HepG2 (cell line): Measurements from ENCODE around the gene INHA. TPM values are rescaled to one million over a fixed set of nuclear protein-coding genes. Genes with fewer than 3 reads are reported as not detected.

Source experiments
- HNF4A ChIP-seq: sonication (generic); formaldehyde crosslinking; IDR thresholded peaks from 2 replicates; pipeline ENCODE4 v1.4.0; 2020; ENCODE audit warnings: missing genetic modification reagents
- KDM3A ChIP-seq: IDR thresholded peaks from 2 replicates; pipeline ENCODE4 v1.6.1; 2018; ENCODE audit warnings: low read depth, missing compliant biosample characterization
- MXI1 ChIP-seq: IDR thresholded peaks from 3 replicates; pipeline ENCODE4 v1.6.1; 2012; ENCODE audit warnings: low read depth, low read length, inconsistent platforms, borderline replicate concordance
- RBFOX2 ChIP-seq: fragments of 200-400 bp; formaldehyde crosslinking; IDR thresholded peaks from 2 replicates; pipeline ENCODE4 v1.6.1; 2017; ENCODE audit warnings: low read depth, mild to moderate bottlenecking, low read length
- ZBTB3 ChIP-seq: sonication (generic); formaldehyde crosslinking; IDR thresholded peaks from 2 replicates; pipeline ENCODE4 v1.4.0; 2020; ENCODE audit warnings: low read depth, mild to moderate bottlenecking, moderate library complexity, missing genetic modification reagents, borderline replicate concordance
- ZKSCAN8 ChIP-seq: IDR thresholded peaks from 2 replicates; pipeline ENCODE4 v1.6.1; 2016; ENCODE audit warnings: borderline replicate concordance, missing genetic modification reagents, missing compliant biosample characterization
- ZNF331 ChIP-seq: sonication (generic); formaldehyde crosslinking; IDR thresholded peaks from 2 replicates; pipeline ENCODE4 v1.4.0; 2020; ENCODE audit warnings: missing genetic modification reagents
- ZNF335 ChIP-seq: sonication (generic); formaldehyde crosslinking; IDR thresholded peaks from 2 replicates; pipeline ENCODE4 v1.4.0; 2020; ENCODE audit warnings: missing genetic modification reagents
- ZNF430 ChIP-seq: sonication (generic); formaldehyde crosslinking; IDR thresholded peaks from 2 replicates; pipeline ENCODE4 v1.9.0; 2021; ENCODE audit warnings: mild to moderate bottlenecking, missing genetic modification reagents
- polyA plus RNA-seq, 8 experiments: library from polyadenylated mRNA; depleted of rRNA in 3 of 8; stranded (reverse) in 7 of 8; unstranded in 1 of 8; fragments of >200 nt; fragmentation: Illumina TruSeq in 4 of 8; extraction: Trizol in 4 of 8; gene quantifications; 2 replicates each; pipeline versions ENCODE4 v1.2.1 to v1.2.3, GENCODE V29; 2011 to 2016; ENCODE audit warnings: low read depth in 4 of 8, missing spikeins in 1 of 8, mixed read lengths in 1 of 8; ENCODE audit not compliant: insufficient read depth in 1 of 8
- total RNA-seq, 5 experiments: library from RNA; depleted of rRNA; stranded (reverse); fragments of >200 nt; fragmentation: Illumina TruSeq; extraction: Trizol; gene quantifications; 2 replicates each; pipeline ENCODE4 v1.2.3, GENCODE V29; 2016; ENCODE audit warnings: low read depth in 1 of 5
- TF ChIP-seq, protein P1 (sequence below): sonication (generic); formaldehyde crosslinking; IDR thresholded peaks from 2 replicates; pipeline ENCODE4 v1.4.0; 2020; ENCODE audit warnings: mild to moderate bottlenecking, missing genetic modification reagents
- TF ChIP-seq, protein P2 (sequence below): sonication (generic); formaldehyde crosslinking; IDR thresholded peaks from 2 replicates; pipeline ENCODE4 v1.4.0; 2020; ENCODE audit warnings: missing genetic modification reagents
- TF ChIP-seq, protein P3 (sequence below): sonication (generic); formaldehyde crosslinking; IDR thresholded peaks from 2 replicates; pipeline ENCODE4 v1.5.0; 2020; ENCODE audit warnings: mild to moderate bottlenecking, missing genetic modification reagents, borderline replicate concordance
- TF ChIP-seq, protein P4 (sequence below), 2 experiments: sonication (generic) in 1 of 2; formaldehyde crosslinking in 1 of 2; IDR thresholded peaks; 2 replicates each; pipeline versions ENCODE4 v1.5.1 to v1.6.1; 2011 to 2020; ENCODE audit warnings: borderline replicate concordance in 1 of 2, low read depth in 1 of 2, low read length in 1 of 2, mild to moderate bottlenecking in 1 of 2, missing genetic modification reagents in 1 of 2, moderate library complexity in 1 of 2
- TF ChIP-seq, protein P5 (sequence below): IDR thresholded peaks from 2 replicates; pipeline ENCODE4 v1.6.1; 2016; ENCODE audit warnings: low read depth, borderline replicate concordance

INHA gene
- total and polyA plus RNA-seq, 2 of the 13 experiments (the other 11 are each of a cell fraction or from before 2014, with no cell fraction given) = 4.1 to 15.2 TPM

DNA sequence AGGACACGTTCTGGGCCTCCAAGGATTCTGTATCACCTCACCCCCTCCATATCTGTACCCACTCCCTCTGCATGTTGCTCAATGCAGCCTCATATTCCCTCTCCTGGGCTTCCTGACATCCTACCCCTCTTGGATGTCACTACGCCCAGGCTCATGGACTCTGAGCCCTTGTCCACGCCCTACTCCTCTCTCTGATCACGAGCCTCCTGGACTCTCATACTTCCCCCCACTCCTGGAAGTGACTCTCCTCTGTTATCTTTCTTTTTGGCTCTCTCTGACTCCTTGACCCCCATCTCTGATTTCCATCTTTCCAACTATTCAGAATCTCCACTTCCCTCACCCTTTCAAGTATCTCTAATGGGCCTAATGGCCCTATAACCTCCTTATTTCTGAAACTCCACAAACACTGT is 26.2 kb upstream of the INHA start (continued):
- TF ChIP-seq ZNF331 (CRISPR knock-in tag) (no peak), MXI1 (peak; percentile 55; the same call in 1 of the 3 replicates), ZKSCAN8 (CRISPR knock-in tag) (no peak), ZNF430 (CRISPR knock-in tag) (0 out of 2 replicates have a peak, but pooled peaks have one; percentile 32), ZBTB3 (CRISPR knock-in tag) (no peak), ZNF335 (peak; percentile 67; the same call in 1 of the 2 replicates), HNF4A (CRISPR knock-in tag) (peak; percentile 95), RBFOX2 (no peak), KDM3A (CRISPR knock-in tag) (0 out of 2 replicates have a peak, but pooled peaks have one; percentile 23)
- TF ChIP-seq, protein P1, sequence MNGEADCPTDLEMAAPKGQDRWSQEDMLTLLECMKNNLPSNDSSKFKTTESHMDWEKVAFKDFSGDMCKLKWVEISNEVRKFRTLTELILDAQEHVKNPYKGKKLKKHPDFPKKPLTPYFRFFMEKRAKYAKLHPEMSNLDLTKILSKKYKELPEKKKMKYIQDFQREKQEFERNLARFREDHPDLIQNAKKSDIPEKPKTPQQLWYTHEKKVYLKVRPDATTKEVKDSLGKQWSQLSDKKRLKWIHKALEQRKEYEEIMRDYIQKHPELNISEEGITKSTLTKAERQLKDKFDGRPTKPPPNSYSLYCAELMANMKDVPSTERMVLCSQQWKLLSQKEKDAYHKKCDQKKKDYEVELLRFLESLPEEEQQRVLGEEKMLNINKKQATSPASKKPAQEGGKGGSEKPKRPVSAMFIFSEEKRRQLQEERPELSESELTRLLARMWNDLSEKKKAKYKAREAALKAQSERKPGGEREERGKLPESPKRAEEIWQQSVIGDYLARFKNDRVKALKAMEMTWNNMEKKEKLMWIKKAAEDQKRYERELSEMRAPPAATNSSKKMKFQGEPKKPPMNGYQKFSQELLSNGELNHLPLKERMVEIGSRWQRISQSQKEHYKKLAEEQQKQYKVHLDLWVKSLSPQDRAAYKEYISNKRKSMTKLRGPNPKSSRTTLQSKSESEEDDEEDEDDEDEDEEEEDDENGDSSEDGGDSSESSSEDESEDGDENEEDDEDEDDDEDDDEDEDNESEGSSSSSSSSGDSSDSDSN (CRISPR knock-in tag) = 0 out of 2 replicates have a peak, but pooled peaks have one; percentile 50
- TF ChIP-seq, protein P2, sequence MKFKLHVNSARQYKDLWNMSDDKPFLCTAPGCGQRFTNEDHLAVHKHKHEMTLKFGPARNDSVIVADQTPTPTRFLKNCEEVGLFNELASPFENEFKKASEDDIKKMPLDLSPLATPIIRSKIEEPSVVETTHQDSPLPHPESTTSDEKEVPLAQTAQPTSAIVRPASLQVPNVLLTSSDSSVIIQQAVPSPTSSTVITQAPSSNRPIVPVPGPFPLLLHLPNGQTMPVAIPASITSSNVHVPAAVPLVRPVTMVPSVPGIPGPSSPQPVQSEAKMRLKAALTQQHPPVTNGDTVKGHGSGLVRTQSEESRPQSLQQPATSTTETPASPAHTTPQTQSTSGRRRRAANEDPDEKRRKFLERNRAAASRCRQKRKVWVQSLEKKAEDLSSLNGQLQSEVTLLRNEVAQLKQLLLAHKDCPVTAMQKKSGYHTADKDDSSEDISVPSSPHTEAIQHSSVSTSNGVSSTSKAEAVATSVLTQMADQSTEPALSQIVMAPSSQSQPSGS (CRISPR knock-in tag) = 0 out of 2 replicates have a peak, but pooled peaks have one; percentile 36
- TF ChIP-seq, protein P3, sequence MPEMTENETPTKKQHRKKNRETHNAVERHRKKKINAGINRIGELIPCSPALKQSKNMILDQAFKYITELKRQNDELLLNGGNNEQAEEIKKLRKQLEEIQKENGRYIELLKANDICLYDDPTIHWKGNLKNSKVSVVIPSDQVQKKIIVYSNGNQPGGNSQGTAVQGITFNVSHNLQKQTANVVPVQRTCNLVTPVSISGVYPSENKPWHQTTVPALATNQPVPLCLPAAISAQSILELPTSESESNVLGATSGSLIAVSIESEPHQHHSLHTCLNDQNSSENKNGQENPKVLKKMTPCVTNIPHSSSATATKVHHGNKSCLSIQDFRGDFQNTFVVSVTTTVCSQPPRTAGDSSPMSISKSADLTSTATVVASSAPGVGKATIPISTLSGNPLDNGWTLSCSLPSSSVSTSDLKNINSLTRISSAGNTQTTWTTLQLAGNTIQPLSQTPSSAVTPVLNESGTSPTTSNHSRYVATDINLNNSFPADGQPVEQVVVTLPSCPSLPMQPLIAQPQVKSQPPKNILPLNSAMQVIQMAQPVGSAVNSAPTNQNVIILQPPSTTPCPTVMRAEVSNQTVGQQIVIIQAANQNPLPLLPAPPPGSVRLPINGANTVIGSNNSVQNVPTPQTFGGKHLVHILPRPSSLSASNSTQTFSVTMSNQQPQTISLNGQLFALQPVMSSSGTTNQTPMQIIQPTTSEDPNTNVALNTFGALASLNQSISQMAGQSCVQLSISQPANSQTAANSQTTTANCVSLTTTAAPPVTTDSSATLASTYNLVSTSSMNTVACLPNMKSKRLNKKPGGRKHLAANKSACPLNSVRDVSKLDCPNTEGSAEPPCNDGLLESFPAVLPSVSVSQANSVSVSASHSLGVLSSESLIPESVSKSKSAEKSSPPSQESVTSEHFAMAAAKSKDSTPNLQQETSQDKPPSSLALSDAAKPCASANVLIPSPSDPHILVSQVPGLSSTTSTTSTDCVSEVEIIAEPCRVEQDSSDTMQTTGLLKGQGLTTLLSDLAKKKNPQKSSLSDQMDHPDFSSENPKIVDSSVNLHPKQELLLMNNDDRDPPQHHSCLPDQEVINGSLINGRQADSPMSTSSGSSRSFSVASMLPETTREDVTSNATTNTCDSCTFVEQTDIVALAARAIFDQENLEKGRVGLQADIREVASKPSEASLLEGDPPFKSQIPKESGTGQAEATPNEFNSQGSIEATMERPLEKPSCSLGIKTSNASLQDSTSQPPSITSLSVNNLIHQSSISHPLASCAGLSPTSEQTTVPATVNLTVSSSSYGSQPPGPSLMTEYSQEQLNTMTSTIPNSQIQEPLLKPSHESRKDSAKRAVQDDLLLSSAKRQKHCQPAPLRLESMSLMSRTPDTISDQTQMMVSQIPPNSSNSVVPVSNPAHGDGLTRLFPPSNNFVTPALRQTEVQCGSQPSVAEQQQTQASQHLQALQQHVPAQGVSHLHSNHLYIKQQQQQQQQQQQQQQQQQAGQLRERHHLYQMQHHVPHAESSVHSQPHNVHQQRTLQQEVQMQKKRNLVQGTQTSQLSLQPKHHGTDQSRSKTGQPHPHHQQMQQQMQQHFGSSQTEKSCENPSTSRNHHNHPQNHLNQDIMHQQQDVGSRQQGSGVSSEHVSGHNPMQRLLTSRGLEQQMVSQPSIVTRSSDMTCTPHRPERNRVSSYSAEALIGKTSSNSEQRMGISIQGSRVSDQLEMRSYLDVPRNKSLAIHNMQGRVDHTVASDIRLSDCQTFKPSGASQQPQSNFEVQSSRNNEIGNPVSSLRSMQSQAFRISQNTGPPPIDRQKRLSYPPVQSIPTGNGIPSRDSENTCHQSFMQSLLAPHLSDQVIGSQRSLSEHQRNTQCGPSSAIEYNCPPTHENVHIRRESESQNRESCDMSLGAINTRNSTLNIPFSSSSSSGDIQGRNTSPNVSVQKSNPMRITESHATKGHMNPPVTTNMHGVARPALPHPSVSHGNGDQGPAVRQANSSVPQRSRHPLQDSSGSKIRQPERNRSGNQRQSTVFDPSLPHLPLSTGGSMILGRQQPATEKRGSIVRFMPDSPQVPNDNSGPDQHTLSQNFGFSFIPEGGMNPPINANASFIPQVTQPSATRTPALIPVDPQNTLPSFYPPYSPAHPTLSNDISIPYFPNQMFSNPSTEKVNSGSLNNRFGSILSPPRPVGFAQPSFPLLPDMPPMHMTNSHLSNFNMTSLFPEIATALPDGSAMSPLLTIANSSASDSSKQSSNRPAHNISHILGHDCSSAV (CRISPR knock-in tag) = no peak
- TF ChIP-seq, protein P4, sequence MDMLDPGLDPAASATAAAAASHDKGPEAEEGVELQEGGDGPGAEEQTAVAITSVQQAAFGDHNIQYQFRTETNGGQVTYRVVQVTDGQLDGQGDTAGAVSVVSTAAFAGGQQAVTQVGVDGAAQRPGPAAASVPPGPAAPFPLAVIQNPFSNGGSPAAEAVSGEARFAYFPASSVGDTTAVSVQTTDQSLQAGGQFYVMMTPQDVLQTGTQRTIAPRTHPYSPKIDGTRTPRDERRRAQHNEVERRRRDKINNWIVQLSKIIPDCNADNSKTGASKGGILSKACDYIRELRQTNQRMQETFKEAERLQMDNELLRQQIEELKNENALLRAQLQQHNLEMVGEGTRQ (IDR thresholded peaks at IDR 0.05; ENCODE audit: low read depth, low read length) = no peak
- TF ChIP-seq, protein P4 (CRISPR knock-in tag; IDR thresholded peaks at IDR 0.05; ENCODE audit: borderline replicate concordance) = no peak
- TF ChIP-seq, protein P5, sequence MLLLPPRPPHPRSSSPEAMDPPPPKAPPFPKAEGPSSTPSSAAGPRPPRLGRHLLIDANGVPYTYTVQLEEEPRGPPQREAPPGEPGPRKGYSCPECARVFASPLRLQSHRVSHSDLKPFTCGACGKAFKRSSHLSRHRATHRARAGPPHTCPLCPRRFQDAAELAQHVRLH (CRISPR knock-in tag) = peak; percentile 67; the same call in 1 of the 2 replicates
